ENCODE measurements around the gene RSBN1.

Gene RSBN1

DNA sequence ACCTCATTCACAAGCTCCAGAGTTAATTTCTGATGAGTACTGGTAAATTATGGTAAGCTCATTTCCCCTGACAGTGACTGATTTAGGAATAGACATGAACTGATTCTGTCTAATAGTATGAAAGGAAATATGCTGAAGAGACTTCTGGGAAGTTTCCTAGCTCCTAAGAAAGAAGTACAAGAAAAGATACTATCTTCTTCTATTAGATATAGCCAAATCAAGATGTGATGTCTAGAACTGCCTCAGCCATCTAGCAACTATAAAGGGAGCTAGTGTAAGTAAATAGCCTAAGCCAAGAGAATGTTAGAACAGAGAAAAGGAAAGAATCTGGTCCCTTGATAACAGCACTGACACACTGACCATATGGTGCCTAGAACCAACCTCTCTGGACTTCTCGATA lies 42.2 kb downstream of the RSBN1 start:
- DNase-seq (ENCODE audit: extremely low read depth, low read depth), result no peak
- H3K4me3 ChIP-seq (replicated peaks; ENCODE audit: low read depth, low read length), result no peak overlapping the region
- TF ChIP-seq, protein P1, sequence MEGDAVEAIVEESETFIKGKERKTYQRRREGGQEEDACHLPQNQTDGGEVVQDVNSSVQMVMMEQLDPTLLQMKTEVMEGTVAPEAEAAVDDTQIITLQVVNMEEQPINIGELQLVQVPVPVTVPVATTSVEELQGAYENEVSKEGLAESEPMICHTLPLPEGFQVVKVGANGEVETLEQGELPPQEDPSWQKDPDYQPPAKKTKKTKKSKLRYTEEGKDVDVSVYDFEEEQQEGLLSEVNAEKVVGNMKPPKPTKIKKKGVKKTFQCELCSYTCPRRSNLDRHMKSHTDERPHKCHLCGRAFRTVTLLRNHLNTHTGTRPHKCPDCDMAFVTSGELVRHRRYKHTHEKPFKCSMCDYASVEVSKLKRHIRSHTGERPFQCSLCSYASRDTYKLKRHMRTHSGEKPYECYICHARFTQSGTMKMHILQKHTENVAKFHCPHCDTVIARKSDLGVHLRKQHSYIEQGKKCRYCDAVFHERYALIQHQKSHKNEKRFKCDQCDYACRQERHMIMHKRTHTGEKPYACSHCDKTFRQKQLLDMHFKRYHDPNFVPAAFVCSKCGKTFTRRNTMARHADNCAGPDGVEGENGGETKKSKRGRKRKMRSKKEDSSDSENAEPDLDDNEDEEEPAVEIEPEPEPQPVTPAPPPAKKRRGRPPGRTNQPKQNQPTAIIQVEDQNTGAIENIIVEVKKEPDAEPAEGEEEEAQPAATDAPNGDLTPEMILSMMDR (IDR thresholded peaks at IDR 0.05; ENCODE audit: low read depth, low read length, missing control alignments), result no peak

DNA sequence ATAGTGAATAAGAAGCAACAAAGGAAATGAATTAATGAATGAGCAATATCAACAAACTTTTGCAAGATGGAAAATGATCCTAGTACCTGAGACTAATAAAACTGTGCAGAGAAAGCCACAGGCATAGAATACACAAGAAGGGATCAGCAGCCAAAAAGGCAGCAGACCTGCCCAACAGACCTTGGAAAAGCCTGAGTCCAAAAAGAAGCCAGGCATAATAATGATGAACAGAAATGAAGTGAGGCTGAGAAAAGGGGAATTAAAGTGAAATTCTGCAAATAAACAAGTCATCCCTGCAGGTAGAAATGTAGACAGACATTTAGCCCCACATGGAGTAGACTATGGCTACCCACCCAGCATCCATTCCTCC lies 42.7 kb downstream of the RSBN1 start:
- no peak for DNase-seq (ENCODE audit: extremely low read depth, low read depth)
- no peak overlapping the region for H3K4me3 ChIP-seq (replicated peaks; ENCODE audit: low read depth, low read length)
- TF ChIP-seq, protein P1 (IDR thresholded peaks at IDR 0.05; ENCODE audit: low read depth, low read length, missing control alignments), result no peak

DNA sequence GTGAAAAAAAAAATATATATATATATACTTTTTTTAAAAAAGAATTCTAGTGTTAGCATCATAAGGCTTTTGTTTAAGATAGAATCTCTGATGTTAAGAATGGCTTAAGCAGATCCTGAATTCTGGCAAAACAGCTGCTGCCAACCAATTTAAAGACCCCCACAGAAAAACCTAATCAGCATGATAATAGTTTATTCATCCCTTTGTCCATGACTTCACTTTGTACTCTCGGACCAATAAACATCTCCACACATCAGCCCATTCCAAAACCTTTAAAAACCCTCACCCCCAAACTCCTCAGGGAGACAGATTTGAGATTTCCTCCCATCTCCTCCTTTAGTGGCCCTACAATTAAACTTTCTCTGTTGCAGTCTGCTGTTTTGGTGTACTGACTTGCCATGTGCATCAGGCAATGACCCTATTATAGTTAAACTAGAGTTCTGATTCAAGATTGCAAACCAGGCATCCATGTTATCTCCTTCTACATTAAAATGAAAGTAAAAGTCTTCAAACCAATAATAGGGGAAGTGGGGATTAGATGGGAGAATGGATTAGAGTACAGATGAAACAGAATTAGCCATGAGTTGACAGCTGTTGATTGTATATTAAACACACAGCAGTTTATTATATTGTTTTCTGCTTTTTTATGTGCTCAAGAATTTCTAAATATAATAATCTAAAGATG lies 43.2 kb downstream of the RSBN1 start:
- TF ChIP-seq, protein P1 (IDR thresholded peaks at IDR 0.05; ENCODE audit: low read depth, low read length, missing control alignments), result no peak
- DNase-seq (ENCODE audit: extremely low read depth, low read depth), result no peak
- H3K4me3 ChIP-seq (replicated peaks; ENCODE audit: low read depth, low read length), result no peak overlapping the region

DNA sequence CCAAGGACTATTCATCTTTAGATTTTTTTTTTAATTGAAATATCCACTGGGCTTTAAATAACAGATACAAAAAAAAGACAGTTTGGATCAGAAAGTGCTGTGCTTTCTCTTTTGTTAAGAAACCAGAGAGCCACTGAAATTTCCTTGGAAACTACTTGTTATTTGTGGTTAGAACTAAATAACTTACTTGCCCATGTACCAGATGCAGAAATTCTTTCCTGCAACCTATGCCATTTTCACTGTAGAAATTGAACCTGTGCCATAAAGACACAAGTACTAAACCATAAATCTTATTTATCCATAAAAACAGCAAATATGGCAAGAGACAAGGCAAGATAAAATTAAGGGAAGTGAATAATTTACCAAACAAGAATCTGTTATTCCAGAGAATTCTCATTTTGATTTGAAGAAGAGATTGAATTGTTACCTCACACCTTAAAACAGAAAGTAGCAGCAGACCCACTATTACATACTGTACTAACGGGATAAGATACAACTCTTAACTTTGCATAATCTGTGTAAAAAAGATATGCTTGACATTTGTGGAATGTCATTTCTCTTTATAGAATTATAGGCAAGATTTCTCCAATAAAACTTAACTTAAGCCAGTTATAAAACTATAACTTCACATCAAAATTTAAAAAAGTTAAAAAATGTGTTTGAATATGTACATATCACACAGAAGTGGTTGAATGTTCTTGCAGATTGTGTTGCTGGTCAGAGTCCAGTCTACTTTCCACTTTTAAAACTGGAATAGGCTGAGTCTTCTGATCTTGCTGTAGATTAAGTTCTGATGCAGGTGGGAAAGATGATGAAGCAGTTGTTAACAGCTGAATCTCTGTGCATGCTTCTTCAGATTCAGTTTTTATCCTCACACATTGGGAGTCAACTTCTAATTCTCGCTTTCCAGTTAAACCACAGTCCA lies 46.7 kb downstream of the RSBN1 start:
- H3K4me3 ChIP-seq (replicated peaks; ENCODE audit: low read depth, low read length), result no peak overlapping the region
- TF ChIP-seq, protein P1 (IDR thresholded peaks at IDR 0.05; ENCODE audit: low read depth, low read length, missing control alignments), result no peak
- DNase-seq (ENCODE audit: extremely low read depth, low read depth), result no peak

DNA sequence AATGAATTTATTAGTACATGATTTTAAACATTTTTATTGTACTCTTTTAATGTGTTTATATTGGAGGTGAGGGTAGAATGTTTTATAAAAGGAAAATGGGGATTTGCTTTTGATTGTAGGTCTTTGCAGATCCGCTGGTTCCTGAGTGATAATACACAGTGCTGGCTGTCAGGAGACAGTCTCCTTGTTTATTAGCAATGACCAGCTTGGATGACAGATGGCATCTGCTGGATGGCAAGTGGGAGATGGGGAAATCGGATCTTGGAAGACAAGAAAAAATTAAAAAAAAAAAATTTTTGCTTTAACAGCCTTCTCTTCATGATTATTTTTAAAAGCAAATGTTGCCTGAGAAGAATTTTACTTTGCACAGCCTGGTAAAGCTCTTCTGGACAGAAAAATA lies 48.6 kb downstream of the RSBN1 start:
- no peak for DNase-seq (ENCODE audit: extremely low read depth, low read depth)
- H3K4me3 ChIP-seq (replicated peaks; ENCODE audit: low read depth, low read length), result no peak overlapping the region
- TF ChIP-seq, protein P1 (IDR thresholded peaks at IDR 0.05; ENCODE audit: low read depth, low read length, missing control alignments), result no peak

DNA sequence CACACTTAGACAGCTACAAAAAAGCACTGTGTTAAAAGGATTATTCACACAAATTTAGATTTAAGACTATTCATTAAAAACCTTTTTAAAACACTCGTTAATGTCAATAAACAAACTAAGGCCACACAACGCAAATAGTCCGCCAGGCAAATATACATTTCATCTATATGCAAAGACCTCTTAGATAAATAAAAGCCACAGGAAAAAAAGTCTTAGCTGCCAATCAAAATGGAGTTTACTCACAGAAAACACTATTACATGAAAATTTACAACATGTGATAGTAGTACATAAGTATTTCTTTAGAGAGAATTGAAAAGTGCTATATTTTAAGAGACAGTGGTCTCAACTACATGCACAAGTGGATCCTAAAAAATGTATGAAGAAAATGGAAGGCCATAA lies 50.3 kb downstream of the RSBN1 start:
- TF ChIP-seq, protein P1 (IDR thresholded peaks at IDR 0.05; ENCODE audit: low read depth, low read length, missing control alignments), result no peak
- no peak overlapping the region for H3K4me3 ChIP-seq (replicated peaks; ENCODE audit: low read depth, low read length)
- DNase-seq (ENCODE audit: extremely low read depth, low read depth), result no peak
